HL-60/S4 treated with retinoic acid at 250 ng/mL for 4 days and 3 days (cell line): Measurements from ENCODE around the gene MAP2.

Experiments
- in situ Hi-C: fragments of 300-500 bp; cut with MboI; formaldehyde crosslinking; loops from 2 replicates; pipeline ENCODE4 v1.7.0; 2022; ENCODE audit warnings: low sequenced_read_pairs

The MAP2 gene, protein sequence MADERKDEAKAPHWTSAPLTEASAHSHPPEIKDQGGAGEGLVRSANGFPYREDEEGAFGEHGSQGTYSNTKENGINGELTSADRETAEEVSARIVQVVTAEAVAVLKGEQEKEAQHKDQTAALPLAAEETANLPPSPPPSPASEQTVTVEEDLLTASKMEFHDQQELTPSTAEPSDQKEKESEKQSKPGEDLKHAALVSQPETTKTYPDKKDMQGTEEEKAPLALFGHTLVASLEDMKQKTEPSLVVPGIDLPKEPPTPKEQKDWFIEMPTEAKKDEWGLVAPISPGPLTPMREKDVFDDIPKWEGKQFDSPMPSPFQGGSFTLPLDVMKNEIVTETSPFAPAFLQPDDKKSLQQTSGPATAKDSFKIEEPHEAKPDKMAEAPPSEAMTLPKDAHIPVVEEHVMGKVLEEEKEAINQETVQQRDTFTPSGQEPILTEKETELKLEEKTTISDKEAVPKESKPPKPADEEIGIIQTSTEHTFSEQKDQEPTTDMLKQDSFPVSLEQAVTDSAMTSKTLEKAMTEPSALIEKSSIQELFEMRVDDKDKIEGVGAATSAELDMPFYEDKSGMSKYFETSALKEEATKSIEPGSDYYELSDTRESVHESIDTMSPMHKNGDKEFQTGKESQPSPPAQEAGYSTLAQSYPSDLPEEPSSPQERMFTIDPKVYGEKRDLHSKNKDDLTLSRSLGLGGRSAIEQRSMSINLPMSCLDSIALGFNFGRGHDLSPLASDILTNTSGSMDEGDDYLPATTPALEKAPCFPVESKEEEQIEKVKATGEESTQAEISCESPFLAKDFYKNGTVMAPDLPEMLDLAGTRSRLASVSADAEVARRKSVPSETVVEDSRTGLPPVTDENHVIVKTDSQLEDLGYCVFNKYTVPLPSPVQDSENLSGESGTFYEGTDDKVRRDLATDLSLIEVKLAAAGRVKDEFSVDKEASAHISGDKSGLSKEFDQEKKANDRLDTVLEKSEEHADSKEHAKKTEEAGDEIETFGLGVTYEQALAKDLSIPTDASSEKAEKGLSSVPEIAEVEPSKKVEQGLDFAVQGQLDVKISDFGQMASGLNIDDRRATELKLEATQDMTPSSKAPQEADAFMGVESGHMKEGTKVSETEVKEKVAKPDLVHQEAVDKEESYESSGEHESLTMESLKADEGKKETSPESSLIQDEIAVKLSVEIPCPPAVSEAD (N-terminal part only)

DNA sequence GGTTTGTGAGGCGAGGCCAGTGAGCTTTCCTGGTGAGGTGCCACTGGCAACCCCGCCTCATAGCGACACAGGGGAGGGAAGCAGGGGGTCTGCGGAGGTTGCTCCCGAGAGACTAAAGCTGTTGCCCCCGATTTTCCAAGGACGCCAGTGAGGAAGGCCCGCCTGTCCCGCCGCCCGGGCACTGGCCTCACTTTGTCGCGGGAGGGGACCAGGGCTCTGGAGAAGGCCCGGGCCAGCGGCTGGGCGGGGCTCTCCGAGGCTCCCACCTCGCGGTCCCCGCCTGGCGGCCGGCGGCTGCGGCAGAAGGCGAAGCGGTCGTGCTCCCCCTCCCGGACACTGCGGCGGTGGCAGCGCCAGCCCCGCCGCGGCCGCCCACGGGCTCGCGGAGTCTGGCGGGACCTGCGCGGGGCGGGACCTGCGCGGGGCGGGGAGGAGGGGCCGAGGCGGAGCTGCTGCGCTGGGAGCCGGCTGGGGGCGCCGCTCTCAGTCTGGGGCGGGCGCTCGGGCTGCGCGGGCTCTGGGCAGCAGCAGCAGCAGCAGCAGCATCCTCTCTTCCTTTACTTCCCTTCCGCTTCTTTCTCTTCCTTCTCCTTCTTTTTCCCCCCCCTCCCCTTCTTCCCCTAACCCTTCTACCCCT lies at the start of gene MAP2:
TSS of gene MAP2 (plus strand) at position 486 of the 637 bp plus-strand sequence. CDS start 229,124 bp downstream, outside the sequence.
- in situ Hi-C loops = no loop called here

DNA sequence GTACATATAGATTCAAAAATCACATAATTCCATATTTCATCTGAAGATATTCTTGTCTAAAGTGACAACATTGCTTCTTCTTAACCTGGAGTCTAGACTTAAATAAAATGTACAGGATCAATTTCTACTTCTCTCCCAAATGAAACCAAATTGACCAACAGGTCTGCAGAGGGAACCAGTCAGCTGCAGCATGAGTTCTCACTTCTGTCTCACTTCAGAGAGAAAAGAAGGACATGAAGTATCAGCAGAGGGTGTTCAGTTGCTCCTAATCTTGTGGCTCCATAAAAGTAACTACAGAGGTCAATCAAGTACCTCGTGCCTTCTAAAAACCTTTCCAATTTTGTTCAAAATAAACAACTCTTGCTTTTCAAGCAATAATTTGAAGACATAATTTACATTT lies 47.2 kb upstream of the MAP2 start:
- in situ Hi-C loops = no loop called here

DNA sequence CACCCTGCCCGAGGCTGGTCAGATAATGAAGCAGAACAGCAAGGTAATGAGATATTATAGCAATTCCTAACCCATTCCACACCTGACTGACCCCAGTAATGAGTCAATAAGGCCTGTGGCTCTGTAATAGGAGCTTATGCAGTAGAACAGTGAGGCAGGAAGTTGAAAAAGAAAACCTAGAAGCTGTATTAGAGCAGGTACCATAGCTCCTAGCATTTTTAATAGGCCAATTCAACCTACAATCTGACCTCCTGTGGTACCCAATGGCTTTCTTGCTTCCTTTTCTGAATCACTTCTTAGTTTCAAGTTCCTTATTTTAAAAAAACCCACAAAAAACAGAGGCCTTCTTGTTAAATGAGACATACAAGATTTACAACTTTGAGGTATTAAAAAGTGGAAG lies 43.6 kb upstream of the MAP2 start:
- in situ Hi-C loops = no loop called here

DNA sequence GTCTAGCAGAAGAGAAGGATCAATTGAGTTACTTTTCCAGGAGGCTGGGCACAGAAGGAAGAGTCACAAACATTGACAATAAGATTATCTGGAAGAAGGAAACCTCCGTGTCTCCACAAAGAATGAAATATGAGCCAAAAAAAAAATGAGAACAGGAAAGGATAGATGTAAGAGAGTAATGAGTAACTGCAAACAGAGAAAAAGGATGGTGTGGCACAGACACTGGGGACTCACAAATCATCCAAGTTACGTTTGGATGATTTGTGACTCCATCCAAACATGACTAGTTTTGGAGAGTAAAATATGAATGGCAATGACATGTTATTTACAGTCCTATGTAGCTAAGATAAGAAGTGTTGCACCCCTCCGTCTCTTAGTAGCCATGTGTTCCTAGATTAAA lies 42.8 kb upstream of the MAP2 start:
- in situ Hi-C loops = no loop called here

DNA sequence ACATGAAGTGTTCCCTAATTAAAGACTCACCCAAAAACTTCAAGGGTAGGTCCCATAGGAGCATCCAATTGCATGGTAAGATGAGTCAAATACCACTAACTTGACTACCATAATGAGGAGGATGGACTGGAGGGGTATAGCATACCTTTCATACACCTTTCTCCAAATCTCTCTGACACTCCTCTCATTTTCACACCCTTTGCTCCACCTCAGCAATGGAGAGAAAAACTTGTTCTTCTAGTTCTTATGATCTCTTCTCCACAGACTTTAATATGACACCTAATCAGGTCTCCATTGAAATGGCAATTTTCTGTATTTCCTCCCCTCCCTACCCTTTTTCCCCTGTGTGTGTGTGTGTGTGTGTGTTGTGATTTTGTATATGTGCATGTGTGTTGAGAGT lies 41.1 kb upstream of the MAP2 start:
- in situ Hi-C loops = no loop called here

DNA sequence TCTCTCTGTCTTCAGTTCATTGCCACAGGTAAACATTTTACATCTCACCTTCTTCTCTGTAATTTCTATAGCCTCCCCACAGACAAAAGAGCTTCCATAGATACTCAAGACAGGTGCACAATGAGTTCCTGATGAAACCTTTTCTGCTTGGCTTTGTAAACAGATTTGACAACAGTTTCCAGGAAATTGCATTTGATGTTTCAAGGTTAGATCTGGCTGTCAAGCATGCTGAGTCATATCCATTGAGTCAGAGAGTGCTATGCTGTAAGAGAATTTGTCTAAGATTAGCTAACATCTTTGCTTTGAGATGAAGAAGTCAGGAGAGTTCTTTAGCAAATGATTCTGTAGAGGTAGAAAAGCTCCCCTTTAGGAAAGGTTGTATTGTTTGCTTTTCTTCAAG lies 40.6 kb upstream of the MAP2 start:
- in situ Hi-C loops = no loop called here

DNA sequence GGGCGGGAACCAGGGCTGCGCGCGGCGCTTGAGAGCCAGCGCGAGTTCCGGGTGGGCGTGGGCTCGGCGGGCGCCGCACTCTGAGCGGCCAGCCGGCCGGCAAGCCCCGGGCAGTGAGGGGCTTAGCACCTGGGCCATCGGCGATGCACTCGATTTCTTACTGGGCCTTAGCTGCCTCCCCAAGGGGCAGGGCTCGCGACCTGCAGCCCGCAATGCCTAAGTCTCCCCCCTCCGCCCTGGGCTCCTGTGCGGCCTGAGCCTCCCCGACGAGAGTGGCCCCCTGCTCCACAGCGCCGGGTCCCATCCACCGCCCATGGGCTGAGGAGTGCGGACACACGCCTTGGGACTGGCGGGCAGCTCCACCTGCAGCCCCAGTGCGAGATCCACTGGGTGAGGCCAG lies 36.5 kb upstream of the MAP2 start:
- in situ Hi-C loops = no loop called here

DNA sequence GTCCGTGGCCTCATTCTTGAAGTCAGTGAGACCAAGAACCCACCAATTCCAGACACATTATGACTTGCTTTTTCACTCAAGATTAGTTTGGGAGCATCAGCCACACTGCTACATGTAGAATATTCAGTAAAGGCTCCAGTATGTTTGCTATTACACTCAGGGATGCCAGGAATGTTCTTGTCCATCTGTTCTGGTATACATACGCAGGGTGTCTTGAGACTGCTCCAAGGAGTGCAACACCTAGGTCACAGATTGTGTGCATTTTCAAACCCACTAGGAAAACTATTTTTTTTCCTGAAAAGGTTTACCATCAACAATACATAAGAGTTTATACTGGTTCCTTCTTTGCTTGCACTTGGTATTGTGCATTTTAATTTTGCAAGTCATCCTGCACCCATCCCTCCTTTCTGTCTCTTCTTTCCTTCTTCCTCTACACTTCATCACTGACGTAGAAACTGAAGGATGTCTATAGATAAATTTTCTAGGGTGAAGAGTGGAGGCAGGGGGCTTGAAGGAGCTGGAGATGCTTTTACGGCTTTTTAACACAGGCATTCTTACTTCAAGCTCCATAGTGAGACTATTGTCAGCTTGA lies 35.3 kb upstream of the MAP2 start:
- in situ Hi-C loops = no loop called here

DNA sequence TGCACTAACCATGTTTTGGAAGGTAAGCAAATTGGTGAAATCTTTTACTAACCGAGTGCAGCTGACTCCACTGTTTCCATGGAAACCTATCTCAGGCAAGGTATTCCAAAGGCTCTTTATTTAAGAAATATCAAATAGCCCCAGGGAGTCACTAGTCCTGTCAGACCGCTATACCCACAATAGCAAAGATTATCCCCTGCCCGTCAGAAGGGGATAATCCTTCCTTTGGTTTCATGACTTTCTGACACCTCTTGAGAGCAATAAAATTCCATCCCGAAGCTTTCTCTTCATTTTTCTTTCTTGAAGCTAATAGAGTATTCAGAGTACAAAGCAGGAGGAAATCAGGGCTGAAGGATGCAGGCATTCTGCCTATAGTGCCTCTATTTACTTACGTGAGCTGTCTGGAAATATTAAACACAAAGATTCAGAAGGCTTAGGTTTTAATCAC lies 34.7 kb upstream of the MAP2 start:
- in situ Hi-C loops = no loop called here

DNA sequence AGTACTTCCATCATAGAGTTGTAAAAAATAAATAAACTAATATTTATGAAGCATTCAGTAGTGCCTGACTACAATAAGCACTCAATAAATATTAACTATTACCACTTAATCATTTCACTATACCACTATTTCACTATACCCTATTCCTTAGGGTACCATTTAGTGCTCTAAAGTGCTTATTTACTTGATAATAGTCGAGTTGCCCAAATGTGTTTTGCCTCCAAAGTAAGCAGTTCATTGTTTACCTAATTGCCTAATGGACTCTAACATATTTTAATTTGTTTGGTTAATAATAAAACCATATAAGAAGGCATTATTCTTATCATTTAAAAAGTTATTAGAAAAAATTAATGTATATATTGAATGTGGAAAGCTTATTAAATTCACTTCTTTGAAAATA lies 33.0 kb upstream of the MAP2 start:
- in situ Hi-C loops = no loop called here

DNA sequence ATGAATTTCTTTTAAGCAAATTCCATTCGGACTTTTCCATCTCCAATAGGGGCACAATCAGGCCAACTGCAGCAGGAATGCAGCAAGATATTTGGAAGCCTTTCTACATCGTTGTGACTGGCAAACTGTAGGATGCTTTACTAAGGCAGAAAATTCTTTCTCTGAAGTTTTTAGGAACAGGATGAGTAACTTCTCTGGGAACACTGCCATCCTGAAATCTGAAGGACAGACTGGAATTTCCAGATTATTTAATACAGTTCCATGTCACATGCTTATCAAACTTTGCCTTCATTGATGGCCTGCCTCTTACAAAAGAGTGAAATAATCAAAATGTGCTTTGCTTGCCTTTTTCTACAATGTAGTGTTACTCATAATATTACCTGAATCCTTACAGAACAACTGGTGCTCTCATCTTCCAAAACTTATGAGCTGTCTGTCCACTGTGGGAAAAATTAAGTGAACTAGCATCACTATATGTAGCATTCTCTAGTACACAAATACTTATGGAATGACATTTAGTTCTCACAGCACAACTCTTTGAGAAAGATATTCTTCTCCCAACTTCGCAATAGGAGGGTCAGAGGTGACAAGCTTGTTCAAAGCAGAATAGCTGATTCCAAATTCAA lies 32.0 kb upstream of the MAP2 start:
- in situ Hi-C loops = no loop called here

DNA sequence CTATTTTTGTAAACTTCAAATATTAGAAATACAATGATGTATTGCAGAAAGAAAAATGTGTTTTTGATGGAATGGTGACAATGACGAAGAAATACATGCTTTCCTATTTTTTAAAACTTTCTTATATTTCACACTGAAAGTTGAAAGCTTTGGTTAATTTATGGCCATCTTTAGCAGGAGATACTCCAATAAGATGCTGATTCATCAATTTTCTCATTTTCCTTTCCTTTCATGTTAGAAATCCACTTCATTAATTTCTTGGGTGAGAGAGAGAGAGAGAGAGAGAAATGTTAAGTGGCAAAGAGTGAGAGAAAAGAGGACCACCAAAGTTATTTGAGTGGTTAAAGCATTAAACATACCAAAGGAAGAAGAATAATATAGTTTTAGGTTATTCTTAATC lies 28.6 kb upstream of the MAP2 start:
- in situ Hi-C loops = no loop called here

DNA sequence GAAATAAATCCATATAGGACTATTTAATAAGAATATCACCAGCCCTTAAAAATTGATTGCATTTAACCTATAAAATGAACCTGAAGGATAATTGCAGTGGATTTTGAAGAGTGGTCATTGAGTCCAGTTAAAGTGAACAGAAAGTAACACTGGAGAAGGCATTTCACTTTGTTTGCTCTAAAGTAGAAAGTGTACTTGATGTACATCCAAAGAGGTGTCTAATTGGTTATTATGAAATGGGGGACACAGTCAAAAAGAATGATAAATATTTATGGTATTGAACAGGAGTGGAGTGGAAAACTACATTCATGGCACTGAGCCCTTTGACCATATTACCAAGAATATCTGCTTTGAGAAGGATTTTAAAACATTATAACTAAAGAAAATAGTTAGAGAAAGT lies 28.2 kb upstream of the MAP2 start:
- in situ Hi-C loops = no loop called here

DNA sequence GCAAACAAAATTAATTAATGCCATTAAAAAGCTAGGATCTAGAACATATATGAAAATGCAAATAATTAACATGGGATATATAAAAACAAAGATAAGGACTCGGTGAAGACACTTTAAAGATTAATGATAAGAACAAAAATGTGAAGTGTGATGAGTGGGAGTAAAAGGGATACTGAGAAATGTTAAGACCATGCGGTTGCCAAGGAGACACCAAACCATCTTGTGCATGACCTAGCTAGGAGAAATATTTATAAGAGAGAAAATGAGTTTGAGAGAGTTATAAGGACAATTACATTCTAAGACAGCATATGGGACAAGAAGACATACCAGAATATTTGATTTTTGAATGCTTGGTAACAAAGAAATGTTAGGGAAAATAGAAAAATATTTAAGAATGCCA lies 25.4 kb upstream of the MAP2 start:
- in situ Hi-C loops = no loop called here

DNA sequence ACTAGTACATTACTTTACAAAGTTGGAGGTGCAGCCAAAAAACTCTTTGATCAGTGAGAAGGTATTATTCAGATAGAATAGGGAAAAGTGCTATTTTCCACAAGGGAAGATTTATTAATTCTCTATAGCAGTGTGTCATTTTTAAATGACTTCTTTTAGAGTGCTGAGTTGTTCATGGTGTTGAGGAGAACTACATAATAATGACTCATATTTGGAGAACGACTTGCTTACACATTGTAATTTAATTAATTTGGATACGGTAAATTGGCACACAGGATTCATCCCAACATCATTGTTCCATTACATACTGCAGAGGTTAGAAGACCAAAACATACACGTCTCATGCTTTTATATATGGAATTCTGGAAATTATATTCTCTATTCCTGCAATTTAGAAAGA lies 22.1 kb upstream of the MAP2 start:
- in situ Hi-C loops = no loop called here

DNA sequence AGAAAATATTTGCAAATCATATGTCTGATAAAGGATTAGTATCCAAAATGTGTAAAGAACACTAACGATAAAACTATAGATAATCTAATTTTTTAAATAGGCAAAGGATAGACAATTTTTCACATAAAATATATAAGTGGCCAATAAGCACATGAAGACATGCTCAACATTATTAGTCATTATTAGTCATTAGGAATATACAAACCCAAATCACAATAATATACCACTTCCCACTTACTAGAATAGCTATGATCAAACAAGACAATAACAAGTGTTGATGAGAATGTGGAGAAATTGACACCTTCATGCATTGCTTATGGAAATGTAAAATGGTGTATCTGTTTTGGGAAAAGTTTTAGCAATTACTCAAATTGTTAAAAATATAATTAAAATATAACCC lies 12.6 kb upstream of the MAP2 start:
- in situ Hi-C loops = no loop called here

DNA sequence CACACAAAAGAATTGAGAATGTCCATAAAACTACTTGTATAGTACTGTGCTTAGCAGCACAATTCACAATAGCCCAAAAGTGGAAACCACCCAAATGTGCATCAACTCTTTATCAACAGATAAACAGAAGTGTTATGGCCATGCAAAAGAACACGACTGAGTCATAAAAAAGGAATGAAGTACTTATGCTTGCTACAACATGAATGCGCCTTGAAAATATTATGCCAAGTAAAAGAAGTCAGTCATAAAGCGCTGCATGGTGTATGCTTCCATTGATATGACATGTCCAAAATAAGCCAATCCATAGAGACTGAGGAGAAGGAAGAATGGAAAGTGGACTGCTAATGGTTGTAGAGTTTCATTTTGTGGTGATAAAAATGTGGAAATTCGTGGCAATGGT lies 12.1 kb upstream of the MAP2 start:
- in situ Hi-C loops = no loop called here

DNA sequence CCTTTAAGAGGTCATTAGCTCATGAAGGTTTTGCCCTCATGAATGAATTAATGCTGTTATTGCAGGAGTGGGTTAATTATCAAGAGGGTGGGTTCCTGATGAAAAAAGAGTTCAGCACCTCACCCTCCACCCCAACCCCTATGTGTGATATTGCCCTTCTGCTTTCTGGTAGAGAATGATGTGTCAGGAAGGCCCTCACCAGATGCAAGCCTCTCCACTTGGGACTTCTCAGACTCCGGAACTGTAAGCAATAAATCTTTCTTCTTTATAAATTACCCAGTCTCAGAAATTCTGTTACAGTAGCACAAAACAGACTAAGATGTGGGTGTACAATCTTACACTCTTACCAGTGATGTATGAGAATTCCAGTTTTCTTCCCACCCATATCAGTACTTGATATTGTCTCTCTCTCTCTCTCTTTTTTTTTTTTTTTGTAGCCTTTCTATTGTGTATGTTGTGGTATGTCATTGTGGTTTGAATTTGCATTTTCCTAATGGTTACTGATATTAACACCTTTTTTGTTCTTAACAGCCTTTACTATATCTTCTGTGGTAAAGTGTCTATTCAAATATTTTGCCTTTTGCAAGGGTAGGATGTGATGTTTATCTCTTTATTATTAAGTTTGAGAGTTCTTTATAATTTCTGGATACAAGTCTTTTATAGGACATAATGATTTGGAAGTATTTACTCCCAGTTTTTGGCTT lies 10.4 kb upstream of the MAP2 start:
- in situ Hi-C loops = no loop called here

DNA sequence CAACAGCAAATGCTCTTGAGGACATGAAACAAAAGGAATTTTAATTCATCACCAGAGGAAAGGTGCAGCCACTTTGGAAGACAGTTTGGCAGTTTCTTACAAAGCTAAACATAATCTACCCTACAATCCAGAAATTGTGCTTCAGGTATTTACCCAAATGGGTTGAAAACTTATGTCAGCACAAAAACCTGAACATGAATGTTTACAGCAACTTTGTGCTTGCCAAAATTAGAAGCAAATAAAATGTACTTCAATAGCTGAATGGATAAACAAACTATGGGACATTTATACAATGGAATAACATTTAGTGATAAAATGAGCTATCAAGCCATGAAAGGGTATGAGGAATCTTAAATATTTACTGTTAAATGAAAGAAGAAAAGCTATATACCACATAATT lies 6.9 kb upstream of the MAP2 start:
- in situ Hi-C loops = no loop called here
